ENCODE results near the gene TRPC4AP.

TRPC4AP gene

DNA sequence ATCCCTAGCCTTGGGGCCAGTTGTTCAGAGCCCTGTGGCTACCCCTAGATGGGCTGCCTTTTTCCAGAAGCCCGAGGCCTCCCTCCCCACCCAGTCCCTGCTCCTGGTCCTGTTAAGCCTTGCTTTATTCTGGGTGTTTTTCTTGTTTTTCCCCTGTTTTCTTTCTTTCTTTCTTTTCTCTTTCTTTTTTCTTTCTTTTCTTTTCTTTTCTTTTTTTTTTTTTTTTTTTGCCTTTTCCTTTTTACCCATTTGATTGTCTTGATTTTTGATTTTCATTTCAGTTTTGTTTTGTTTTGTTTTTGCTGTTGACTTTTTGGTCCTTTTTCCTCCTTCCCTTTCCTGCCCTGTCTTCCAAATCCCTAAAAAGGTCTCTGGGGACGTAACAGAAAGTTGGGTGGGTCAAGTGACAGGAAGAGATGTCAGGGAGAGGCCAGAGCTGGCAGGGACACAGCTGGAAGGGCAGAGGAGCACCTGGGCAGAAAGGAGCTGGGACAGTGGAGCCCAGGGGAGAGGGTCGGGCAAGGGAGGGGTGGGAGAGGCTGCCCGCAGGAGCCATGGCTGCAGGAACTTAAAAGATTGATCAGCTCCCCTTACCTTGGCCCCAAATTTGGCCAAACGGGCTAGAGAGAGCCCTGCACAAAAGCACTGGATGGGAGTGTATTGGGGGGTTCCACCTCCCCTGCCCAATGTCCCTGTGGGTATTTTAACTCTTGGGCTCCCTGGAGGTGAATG lies 109.4 kb downstream of the TRPC4AP start:
- in situ Hi-C loops (cut with HindIII; ENCODE audit: low sequenced_read_pairs): no loop called here
- TF ChIP-seq, protein P1, sequence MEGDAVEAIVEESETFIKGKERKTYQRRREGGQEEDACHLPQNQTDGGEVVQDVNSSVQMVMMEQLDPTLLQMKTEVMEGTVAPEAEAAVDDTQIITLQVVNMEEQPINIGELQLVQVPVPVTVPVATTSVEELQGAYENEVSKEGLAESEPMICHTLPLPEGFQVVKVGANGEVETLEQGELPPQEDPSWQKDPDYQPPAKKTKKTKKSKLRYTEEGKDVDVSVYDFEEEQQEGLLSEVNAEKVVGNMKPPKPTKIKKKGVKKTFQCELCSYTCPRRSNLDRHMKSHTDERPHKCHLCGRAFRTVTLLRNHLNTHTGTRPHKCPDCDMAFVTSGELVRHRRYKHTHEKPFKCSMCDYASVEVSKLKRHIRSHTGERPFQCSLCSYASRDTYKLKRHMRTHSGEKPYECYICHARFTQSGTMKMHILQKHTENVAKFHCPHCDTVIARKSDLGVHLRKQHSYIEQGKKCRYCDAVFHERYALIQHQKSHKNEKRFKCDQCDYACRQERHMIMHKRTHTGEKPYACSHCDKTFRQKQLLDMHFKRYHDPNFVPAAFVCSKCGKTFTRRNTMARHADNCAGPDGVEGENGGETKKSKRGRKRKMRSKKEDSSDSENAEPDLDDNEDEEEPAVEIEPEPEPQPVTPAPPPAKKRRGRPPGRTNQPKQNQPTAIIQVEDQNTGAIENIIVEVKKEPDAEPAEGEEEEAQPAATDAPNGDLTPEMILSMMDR (IDR thresholded peaks at IDR 0.05; ENCODE audit: low read depth, low read length, missing control alignments): no peak
- H3K4me3 ChIP-seq (ENCODE audit: low read depth, low read length): no peak overlapping the region
- DNase-seq (ENCODE audit: low read depth): no peak

DNA sequence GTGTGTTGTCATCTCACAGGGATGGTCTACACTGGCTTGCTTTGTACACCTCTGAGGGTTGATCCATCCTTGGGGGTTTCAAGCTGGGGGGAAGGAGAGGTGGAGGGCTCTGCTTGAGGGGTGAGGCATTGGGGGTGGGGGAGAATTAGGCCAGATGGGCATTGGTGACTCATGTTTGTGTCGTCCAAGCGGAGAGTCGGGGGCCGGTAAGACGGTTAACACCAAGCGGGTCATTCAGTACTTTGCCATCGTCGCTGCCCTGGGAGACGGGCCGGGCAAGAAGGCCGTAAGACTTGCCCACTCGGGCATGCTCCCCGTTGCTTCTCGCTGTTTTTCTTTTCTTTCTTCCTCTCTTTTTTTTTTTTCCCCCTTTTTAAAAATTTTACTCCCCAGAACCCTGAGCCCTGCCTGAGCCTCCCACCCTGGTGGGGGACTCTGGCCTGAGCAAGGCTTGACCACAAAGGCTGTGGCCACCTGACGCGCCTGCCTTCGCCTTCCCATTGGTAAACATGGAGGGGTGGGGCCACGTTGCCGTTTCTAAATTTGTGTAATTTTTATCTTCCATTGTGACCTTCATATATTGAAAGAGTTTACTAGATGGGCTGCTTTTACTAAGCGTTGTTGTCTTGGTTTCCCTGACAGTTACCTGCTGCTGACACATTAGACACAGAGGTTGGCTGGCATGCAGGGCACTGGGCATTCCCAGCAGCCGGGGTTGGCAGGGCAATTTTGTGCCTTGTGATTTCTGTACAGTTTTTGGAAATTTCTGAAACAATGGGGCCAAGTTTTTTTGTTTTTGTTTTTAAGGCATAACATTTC lies 110.1 kb downstream of the TRPC4AP start:
- H3K4me3 ChIP-seq (ENCODE audit: low read depth, low read length): no peak overlapping the region
- in situ Hi-C loops (cut with HindIII; ENCODE audit: low sequenced_read_pairs): no loop called here
- TF ChIP-seq, protein P1 (IDR thresholded peaks at IDR 0.05; ENCODE audit: low read depth, low read length, missing control alignments): no peak
- DNase-seq (ENCODE audit: low read depth): no peak

DNA sequence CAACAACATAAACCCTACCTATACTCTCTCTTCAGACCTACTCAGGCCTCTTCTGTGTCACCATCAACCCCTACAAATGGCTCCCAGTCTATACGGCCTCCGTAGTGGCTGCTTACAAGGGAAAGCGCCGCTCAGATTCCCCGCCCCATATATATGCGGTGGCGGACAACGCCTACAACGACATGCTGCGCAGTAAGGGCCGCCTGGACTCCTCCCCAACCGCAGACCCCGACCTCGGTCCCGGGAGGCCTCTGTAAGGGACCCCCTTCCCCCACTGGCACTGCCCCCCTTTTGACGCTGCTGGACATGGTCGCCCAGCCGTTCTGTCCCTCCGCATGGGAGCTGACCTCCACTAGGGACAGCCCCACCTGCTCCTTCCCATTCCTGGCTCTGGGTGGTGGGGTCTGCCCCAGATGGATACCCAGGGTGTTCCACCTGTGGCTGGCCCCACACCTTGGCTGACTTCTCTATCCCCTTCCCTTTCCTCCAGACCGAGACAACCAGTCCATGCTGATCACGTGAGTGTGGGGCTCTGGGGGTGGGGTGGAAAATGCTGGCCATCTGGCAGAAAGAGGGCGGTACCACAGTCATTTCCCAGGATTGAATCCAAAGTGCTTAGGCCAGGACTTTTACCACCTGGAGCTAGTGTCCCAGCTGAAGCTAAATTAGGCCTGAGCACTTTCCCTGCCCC lies 111.9 kb downstream of the TRPC4AP start:
- H3K4me3 ChIP-seq (ENCODE audit: low read depth, low read length): no peak overlapping the region
- in situ Hi-C loops (cut with HindIII; ENCODE audit: low sequenced_read_pairs): no loop called here
- TF ChIP-seq, protein P1 (IDR thresholded peaks at IDR 0.05; ENCODE audit: low read depth, low read length, missing control alignments): no peak
- no peak for DNase-seq (ENCODE audit: low read depth)

DNA sequence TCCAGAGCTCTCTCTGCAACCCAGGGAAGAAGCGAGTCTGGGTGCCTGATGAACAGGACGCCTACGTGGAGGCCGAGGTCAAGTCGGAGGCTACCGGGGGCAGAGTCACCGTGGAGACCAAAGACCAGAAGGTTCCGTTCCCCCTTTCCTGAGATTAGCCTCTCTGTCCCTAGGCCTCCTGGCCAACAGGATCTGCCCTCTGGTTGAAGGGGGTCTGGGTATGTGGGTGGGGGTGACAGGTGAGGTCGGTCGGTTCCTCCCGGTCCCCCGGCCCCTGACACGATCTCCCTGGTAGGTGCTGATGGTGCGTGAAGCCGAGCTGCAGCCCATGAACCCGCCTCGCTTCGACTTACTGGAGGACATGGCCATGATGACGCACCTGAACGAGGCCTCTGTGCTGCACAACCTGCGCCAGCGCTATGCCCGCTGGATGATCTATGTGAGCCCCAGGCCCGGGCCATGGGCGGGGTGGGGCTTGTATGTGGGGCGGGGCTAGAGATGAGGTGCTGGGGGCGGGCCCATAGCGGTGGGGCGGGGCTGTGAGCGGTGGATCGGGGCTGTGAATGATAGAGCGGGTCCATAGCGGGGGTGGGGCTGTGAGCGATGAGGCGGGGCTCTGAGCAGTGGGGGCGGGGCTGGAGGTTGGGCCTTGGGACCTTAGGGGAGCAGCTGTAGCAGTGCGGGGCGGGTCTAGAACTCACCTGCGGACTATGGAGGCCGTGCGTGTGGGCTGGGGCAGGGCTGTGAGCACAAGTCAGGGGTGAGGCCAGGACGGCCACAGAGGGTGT lies 113.0 kb downstream of the TRPC4AP start:
- no peak overlapping the region for H3K4me3 ChIP-seq (ENCODE audit: low read depth, low read length)
- in situ Hi-C loops (cut with HindIII; ENCODE audit: low sequenced_read_pairs): no loop called here
- TF ChIP-seq, protein P1 (IDR thresholded peaks at IDR 0.05; ENCODE audit: low read depth, low read length, missing control alignments): no peak
- no peak for DNase-seq (ENCODE audit: low read depth)

DNA sequence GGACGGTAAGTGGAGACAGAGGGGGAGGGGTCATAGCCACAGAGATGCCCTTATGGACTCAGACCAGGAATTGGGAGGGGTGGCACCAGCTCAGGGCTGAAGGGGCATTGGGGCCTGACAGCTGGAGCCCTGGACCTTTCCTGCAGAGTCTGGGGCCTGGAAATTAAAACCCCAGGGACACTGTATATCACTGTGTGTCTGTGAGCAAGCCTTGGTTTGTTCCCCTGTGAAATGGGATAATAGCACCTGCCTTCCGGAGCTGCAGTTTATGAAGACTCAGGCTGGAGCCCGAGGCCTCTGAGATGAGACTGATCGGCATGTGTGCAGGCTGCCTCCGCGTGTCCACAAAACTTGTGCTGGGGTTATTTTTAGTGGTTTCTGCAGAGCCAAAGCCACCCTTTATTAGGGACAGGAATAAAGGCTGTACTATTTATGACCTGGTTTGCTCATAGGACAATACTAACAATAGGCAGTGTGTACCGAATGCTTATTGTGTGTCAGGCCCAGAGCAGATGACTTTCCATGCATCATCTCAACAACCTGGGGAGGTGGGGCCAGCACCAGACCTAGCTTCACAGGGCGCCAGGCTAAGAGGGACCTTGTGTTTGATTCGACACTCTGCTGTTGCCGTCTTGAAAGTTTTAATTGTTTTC lies 114.4 kb downstream of the TRPC4AP start:
- in situ Hi-C loops (cut with HindIII; ENCODE audit: low sequenced_read_pairs): no loop called here
- TF ChIP-seq, protein P1 (IDR thresholded peaks at IDR 0.05; ENCODE audit: low read depth, low read length, missing control alignments): no peak

More for the DNA sequence above, 114.4 kb downstream of the TRPC4AP start:
- no peak for DNase-seq (ENCODE audit: low read depth)
- H3K4me3 ChIP-seq (ENCODE audit: low read depth, low read length): no peak overlapping the region

Measured in astrocyte of the cerebellum (primary cell).